ENCODE data around the gene PRICKLE1. TPM values are rescaled to one million over a fixed set of nuclear protein-coding genes. Genes with fewer than 3 reads are reported as not detected.
A peak's percentile ranks its signal among the peaks of the same experiment; 100 is the strongest.

PRICKLE1 gene
- total and polyA plus RNA-seq, 2 donors = 8.9 to 59.7 TPM

DNA sequence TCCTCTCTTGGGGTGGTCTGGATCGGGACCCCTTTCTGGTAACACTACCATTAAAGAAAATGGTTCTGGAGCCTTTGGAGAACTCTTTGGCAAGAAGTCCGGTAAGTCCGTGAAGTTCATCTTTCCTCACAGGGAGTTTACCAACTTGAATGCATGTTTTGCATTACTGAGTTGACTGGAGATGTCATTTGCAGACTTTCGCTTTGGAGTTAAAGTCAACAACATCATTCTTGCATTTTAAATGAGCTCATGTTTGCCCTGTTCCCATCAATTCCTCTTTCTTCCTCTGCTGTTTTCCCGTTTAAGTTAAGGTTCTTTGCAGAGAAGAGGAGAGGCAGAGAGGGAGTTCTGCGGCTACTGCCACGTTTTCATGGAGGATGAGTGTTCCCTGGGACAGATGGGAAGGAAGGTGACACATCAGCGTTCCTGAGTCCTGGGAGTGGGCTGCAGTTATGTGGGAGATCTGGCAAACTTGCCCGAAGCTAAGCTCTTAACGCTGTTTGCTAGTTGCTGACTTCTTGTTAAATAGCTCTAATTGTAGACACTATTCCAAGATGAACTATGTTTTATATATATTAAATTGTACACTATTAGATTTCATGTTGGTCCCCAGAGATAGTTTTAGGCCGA is 18.8 kb upstream of the PRICKLE1 start:
- Histone ChIP-seq H3K4me1 (ENCODE audit: insufficient read depth) (no peaks in the 10 kb centered on the region), H3K27ac (ENCODE audit: low read depth) (no peak overlapping the region), H3K4me3 (ENCODE audit: low read depth, low read length) (no peak overlapping the region), H3K36me3 (ENCODE audit: insufficient read depth) (no peaks in the 10 kb centered on the region)
- no peak for DNase-seq (ENCODE audit: extremely low spot score)
- WGBS = 86% methylated on average over 11 of the region's 11 CpGs

DNA sequence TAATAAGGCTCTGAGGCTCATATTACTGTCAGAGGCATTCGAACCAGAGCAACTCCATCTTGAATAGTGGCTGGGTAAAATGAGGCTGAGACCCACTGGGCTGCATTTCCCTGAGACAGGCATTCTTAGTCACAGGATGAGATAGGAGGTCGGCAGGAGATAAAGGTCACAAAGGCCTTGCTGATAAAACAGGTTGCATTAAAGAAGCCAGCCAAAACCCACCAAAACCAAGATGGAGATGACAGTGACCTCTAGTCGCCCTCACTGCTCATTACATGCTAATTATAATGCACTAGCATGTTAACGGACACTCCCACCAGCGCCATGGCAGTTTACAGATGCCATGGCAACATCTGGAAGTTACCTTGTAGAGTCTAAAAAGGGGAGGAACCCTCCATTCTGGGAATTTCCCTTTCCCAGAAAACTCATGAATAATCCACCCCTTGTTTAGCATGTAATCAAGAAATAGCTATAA is 18.1 kb upstream of the PRICKLE1 start:
- H3K36me3 ChIP-seq (ENCODE audit: insufficient read depth) = no peaks in the 10 kb centered on the region
- H3K27ac ChIP-seq (ENCODE audit: low read depth) = no peak overlapping the region
- no peaks in the 10 kb centered on the region for H3K4me1 ChIP-seq (ENCODE audit: insufficient read depth)
- no peak overlapping the region for H3K4me3 ChIP-seq (ENCODE audit: low read depth, low read length)
- DNase-seq (ENCODE audit: extremely low spot score) = no peak
- WGBS = 93% methylated on average over 5 of the region's 5 CpGs

DNA sequence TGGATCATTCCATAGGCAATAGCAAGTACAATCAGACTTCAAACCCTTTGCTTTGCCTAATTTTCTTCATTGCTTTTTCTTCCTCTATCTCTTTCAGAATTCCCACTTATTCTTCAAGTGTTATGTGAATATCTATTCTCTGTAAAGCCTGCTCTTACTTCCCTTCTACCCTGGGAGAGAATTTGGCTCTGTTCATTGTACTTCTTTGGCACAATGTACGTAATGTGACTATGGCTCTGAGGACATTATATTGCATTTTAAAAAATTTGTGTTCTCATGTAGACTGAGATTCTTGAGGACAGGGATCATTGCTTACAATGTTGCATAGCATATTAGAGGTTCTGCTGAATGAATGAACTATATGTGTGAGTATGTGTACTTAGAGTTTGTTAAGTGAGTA is 16.9 kb upstream of the PRICKLE1 start:
- DNase-seq (ENCODE audit: extremely low spot score) = no peak
- no peak overlapping the region for H3K27ac ChIP-seq (ENCODE audit: low read depth)
- H3K36me3 ChIP-seq (ENCODE audit: insufficient read depth) = no peaks in the 10 kb centered on the region
- H3K4me3 ChIP-seq (ENCODE audit: low read depth, low read length) = no peak overlapping the region
- no peaks in the 10 kb centered on the region for H3K4me1 ChIP-seq (ENCODE audit: insufficient read depth)
- WGBS = 63% methylated on average over 1 of the region's 1 CpG

DNA sequence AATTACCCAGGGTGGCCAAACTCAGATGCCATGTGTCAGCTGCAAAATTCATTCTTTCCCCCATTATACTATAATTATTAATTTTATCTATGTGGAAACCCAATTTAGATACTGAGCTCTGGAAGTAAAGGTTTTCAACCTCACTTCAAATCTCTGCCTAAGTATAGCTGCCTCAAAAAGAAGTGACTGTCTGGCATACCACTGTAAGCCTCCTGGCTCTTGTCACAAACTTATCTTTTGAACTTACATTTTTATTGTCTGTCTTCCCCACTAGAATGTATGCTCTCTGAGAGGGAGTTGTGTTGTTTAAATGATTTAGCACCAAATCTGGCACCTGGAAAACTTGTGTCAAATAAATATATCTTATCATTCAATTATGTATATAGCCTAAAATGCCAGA is 16.1 kb upstream of the PRICKLE1 start:
- no peak for DNase-seq (ENCODE audit: extremely low spot score)
- H3K4me3 ChIP-seq (ENCODE audit: low read depth, low read length) = no peak overlapping the region
- no peak overlapping the region for H3K27ac ChIP-seq (ENCODE audit: low read depth)
- no peaks in the 10 kb centered on the region for H3K36me3 ChIP-seq (ENCODE audit: insufficient read depth)
- no peaks in the 10 kb centered on the region for H3K4me1 ChIP-seq (ENCODE audit: insufficient read depth)

DNA sequence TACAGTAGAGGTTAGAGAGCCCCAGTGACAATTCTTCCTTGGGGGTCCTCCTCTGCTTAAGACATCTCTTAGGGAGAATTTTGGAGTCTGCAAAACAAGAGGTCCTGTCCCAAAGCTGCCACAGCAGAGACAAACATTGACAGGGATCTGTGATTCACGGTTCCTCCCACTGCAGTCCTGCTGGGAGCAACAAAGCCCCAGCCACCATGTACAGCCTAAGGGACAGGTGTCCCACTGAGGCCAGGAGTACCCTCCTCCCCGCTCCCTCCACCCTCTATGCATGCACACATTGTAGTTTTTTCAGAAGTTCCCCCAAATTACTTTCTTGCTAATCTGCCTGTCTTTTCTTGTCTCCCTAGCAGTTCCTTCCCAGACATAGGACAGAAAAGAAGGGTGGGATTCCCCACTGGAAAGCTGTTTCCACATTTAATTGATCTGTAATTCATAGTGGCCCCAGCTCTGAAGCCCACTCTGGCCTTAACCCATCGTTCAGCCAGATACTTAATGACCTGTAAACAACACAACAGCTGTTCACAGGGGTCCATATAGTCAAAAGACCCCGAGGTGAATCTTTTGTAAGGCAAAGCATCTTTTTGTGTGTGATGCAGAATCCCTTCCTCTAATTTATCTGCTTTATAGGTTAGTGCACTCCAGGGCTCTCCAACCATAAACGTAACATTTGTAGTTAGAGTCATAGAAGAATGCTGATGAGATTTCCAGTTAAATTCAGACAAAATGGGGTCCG is 13.9 kb upstream of the PRICKLE1 start:
- Histone ChIP-seq H3K4me1 (ENCODE audit: insufficient read depth) (no peaks in the 10 kb centered on the region), H3K36me3 (ENCODE audit: insufficient read depth) (no peaks in the 10 kb centered on the region), H3K27ac (ENCODE audit: low read depth) (no peak overlapping the region), H3K4me3 (ENCODE audit: low read depth, low read length) (no peak overlapping the region)
- DNase-seq (ENCODE audit: extremely low spot score) = no peak
- 79% methylated on average over 6 of the region's 6 CpGs for WGBS

DNA sequence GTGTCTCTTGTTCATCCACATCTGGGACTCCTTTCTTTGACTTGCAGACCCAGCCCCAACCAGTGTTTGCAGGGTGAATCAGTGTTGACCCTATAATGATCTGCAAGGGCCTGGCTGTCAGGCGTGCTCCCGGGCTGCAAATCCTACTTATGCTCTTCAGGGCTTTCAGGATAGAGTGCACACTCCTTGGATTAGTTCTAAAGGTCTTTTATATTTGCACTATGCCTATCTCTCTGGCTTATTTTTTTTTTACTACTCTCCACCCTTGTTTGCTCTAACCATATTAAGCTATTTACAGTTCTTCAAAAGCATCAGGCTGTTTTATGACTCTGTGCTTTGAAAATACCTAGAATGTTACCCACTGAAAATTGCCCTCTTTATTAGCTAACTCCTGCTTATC is 4.3 kb upstream of the PRICKLE1 start:
- Histone ChIP-seq H3K27ac (ENCODE audit: low read depth) (no peak overlapping the region), H3K4me1 (ENCODE audit: insufficient read depth) (peaks cover 1% of the 10 kb centered on the region), H3K4me3 (ENCODE audit: low read depth, low read length) (no peak overlapping the region), H3K36me3 (ENCODE audit: insufficient read depth) (no peaks in the 10 kb centered on the region)
- 91% methylated on average over 2 of the region's 2 CpGs for WGBS
- no peak for DNase-seq (ENCODE audit: extremely low spot score)

DNA sequence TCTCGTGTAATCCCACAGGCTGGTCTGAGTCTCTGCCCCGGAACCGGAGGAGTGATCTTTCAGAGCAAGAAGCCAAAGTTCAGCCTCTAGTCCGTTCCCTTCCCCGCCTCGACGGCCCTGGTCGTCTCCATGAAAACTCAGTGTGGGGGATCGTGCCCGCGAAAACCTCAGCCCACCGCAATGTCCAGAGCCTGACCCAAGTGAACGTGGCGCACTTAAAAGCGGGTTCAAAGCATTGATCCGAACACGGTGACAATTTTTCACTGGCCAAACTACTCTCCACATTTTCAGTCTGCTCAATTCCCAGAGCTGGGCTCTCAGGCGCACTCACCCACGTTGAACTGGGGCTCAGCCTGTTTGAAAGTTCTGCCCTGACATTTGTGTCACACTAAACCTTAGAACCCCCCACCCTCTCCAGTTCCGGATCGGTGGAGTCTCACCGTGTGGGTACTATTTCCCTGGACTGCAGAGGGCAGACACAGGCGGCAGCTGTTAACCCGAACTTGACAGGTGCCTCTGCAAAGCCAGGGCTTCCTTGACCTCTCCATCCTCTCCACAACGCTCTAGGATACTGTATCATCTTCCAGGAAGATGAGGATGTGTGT is 886 bp upstream of the PRICKLE1 start:
- H3K27ac ChIP-seq (ENCODE audit: low read depth) = no peak overlapping the region
- peaks cover 2% of the 10 kb centered on the region for H3K4me1 ChIP-seq (ENCODE audit: insufficient read depth)
- 3% methylated on average over 25 of the region's 25 CpGs for whole genome bisulfite sequencing
- H3K4me3 ChIP-seq (ENCODE audit: low read depth, low read length) = peak overlapping the region; percentile 83
- DNase-seq (ENCODE audit: extremely low spot score) = no peak
- H3K36me3 ChIP-seq (ENCODE audit: insufficient read depth) = no peaks in the 10 kb centered on the region

DNA sequence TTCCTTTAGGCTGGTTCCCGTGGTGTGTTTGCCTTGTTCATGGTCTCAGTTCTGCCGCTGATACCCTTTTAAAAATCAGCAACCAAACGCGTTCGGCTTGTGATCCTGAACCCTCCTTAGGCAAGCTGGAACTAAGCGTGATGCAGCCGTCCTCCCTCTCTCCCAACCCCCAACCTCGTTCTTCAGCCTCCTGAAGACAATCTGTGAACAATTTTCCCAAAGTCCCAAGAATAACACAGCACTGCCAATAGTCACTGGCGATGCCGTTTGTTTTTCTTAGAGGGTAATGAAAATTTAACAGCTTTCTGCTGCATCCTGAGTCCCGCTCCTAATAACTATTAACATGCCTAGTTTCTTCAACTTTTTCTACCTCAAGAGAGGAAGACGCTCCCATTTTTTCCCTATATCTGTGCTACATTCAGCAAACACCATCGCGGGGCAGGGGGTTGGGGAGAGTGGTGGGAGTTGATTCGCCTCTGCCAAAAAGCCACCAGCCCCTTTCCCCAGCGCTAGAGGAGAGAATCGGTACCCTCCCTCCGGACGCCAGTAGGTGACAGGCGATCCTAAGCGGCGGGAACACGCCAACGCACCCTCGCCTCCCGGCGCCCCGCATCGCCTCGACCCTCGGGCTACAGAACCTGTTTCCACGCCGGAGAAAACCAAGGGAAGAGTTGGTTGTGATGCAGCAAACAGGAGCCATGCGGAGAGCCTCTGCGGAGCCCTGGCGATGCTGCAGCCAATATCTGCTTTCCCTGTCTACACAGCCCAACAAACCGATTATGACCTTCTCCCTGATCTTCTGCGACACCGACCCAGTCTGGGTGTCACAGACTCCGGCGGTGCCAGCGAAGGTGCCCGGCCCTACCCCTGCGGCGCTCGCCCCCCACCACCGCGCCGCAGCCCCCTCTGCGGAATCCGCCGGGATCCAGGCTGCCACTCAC is 752 bp downstream of the PRICKLE1 start:
- Histone ChIP-seq H3K4me1 (ENCODE audit: insufficient read depth) (peaks cover 2% of the 10 kb centered on the region), H3K36me3 (ENCODE audit: insufficient read depth) (no peaks in the 10 kb centered on the region), H3K27ac (ENCODE audit: low read depth) (peak overlapping the region; percentile 83), H3K4me3 (ENCODE audit: low read depth, low read length) (peak overlapping the region; percentile 83)
- no peak for DNase-seq (ENCODE audit: extremely low spot score)
- WGBS = 3% methylated on average over 52 of the region's 52 CpGs

DNA sequence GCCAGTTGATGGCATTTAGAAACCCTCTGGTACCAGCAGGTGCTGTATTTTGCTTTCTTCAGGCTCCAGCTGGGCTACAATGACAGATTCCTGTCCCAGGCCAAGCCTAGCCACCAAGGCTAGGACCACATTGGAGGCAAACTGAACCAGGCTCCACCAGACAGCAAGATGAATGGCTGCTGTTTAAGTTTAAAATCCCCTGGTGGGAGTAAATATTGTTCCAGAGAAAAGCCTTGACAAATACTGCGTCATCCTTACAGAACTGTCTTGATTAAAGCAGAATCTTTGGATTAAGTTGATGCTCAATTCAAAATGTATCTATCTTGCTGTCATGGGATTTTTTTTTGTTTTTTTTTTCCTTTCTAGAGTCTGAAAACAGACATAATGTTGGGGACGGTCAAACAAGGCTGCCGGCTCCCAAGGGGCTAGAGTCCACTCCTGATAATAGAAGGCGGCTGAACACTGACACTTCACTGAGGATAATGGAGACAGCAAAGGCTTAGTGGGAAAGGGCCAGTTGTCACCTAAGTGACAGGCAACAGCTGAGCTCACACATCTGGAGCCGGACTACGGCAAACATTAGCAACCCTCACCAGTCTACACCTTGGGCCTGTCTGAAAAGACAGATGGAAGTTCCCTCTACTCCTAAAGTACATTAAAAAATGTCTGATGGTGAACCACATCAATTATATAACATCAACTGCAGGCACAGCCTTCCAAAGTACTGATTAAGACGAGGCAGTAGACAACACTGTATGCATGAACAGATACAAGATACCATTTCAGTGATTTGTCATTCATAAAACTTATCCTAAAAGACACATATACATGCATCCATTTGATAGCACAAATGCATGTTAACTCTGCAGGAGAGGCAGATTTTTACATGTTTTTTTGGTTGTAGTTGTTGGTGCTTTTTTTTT is 1.7 kb downstream of the PRICKLE1 start:
- DNase-seq (ENCODE audit: extremely low spot score) = no peak
- H3K36me3 ChIP-seq (ENCODE audit: insufficient read depth) = no peaks in the 10 kb centered on the region
- H3K4me3 ChIP-seq (ENCODE audit: low read depth, low read length) = peak overlapping the region; percentile 83
- 33% methylated on average over 7 of the region's 7 CpGs for WGBS
- H3K4me1 ChIP-seq (ENCODE audit: insufficient read depth) = peaks cover 2% of the 10 kb centered on the region
- no peak overlapping the region for H3K27ac ChIP-seq (ENCODE audit: low read depth)

DNA sequence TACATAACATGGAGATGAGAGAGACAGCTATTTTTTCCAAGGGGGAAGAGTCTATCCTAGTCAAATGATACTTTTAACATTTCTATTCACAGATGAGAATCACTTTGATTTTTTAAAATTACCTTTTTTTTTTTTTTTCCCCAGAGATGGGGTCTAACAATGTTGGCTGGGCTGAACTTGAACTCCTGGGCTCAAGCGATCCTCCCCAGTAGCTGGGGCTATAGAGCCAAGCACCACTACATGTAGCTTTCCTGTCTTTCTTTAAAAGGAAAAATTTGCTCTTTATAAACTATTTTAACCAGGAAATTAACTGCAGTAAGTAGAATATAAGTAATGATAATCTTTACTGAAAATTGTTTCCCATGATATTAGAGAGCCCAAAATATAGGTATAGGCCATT is 3.3 kb downstream of the PRICKLE1 start:
- peaks cover 2% of the 10 kb centered on the region for H3K4me1 ChIP-seq (ENCODE audit: insufficient read depth)
- WGBS = 58% methylated on average over 1 of the region's 1 CpG

DNA sequence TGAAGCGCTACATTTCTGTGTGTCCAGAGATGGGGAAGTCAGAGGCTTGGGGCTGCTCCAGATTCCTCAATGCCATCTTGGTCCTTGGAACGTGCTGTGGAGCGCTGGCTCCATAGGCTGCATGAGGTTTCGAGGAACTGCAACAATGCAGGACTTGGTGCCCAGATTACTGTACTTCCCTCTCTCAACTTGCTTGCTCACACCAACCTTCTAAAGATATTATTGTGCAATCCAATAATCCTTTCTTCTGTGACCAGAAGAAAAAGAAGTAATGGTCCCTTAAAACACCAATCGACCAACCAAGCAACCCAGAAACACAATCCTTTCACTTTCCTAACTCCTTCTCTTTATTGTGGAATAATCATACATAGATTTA is 3.7 kb downstream of the PRICKLE1 start:
- Histone ChIP-seq H3K27ac (ENCODE audit: low read depth) (no peak overlapping the region), H3K4me3 (ENCODE audit: low read depth, low read length) (no peak overlapping the region), H3K4me1 (ENCODE audit: insufficient read depth) (peaks cover 2% of the 10 kb centered on the region), H3K36me3 (ENCODE audit: insufficient read depth) (no peaks in the 10 kb centered on the region)
- DNase-seq (ENCODE audit: extremely low spot score) = no peak
- 76% methylated on average over 5 of the region's 5 CpGs for WGBS

More for the DNA sequence above, 3.3 kb downstream of the PRICKLE1 start:
- Histone ChIP-seq H3K4me3 (ENCODE audit: low read depth, low read length) (no peak overlapping the region), H3K36me3 (ENCODE audit: insufficient read depth) (no peaks in the 10 kb centered on the region), H3K27ac (ENCODE audit: low read depth) (no peak overlapping the region)
- no peak for DNase-seq (ENCODE audit: extremely low spot score)

DNA sequence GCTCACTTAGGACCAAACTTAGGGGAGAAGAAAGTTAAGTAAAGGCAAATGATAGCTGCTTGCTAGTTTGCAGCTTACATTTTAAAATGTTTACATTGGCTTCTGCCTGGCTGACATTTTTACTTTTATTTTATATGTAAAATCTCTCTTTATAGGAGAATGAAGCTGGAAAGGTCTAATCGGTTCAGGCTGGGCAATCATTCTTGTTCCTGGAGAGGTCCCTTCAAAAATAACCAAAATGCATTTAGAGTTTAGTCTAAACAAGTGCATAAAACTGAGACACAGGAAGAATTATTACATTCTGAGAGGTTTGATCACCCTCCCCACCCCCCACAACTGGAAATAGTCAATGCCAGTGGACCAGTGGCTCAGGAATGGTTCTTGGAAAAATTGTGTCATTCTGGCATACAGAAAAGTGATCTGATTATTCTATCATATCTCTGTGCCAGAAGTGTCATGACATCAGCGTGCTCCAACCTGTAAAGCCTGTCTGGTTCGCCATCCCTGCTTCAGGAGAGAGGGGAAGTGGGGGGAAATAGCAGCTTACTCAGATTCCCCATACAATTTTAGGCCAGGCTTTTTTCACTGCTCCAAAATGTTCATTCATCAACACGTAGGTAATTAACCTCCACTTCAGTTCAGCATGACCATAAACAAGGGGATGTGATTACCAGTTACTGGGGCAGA is 4.2 kb downstream of the PRICKLE1 start:
- H3K4me1 ChIP-seq (ENCODE audit: insufficient read depth) = peaks cover 2% of the 10 kb centered on the region
- 36% methylated on average over 4 of the region's 4 CpGs for WGBS
- DNase-seq (ENCODE audit: extremely low spot score) = no peak
- H3K36me3 ChIP-seq (ENCODE audit: insufficient read depth) = no peaks in the 10 kb centered on the region
- H3K27ac ChIP-seq (ENCODE audit: low read depth) = no peak overlapping the region
- no peak overlapping the region for H3K4me3 ChIP-seq (ENCODE audit: low read depth, low read length)
